ENCODE results near the gene BAD.
"Not testable (repeated sequence)": the region's sequence is repeated elsewhere in the genome, so short reads cannot be mapped to it uniquely, and the experiment has no call there.

BAD gene

GRCh38 chr11:64314805-64315561, 30.5 kb upstream of the BAD start:
- DNase-seq (ENCODE audit: low read depth in 2 of 2), result no peak

- no peak for DNase-seq (ENCODE audit: low read depth in 2 of 2)
These were observed 29.8 kb upstream of the BAD start for GRCh38 chr11:64314146-64314804.

GRCh38 chr11:64313491-64314145, 29.2 kb upstream of the BAD start:
- no peak for DNase-seq (ENCODE audit: low read depth in 2 of 2)

- no peak for DNase-seq (ENCODE audit: low read depth in 2 of 2)
These were observed 28.5 kb upstream of the BAD start for GRCh38 chr11:64312947-64313346.

GRCh38 chr11:64307795-64308194, 23.3 kb upstream of the BAD start:
- not testable (repeated sequence) for DNase-seq (ENCODE audit: low read depth in 2 of 2)

GRCh38 chr11:64306876-64307622, 22.6 kb upstream of the BAD start:
- DNase-seq (ENCODE audit: low read depth in 2 of 2), result no peak

GRCh38 chr11:64306563-64306875, 22.1 kb upstream of the BAD start:
- DNase-seq (ENCODE audit: low read depth in 2 of 2), result no peak

- DNase-seq (ENCODE audit: low read depth in 2 of 2), result no peak
These were observed 21.5 kb upstream of the BAD start for GRCh38 chr11:64305691-64306562.

- peak; percentile 91 to 93 for DNase-seq (ENCODE audit: low read depth in 2 of 2)
These were observed 20.7 kb upstream of the BAD start, which contains the start of gene ESRRA for GRCh38 chr11:64305075-64305690. Gene ESRRA (plus strand): TSS chr11:64305524. CDS start chr11:64307180, 1,656 bp downstream.

GRCh38 chr11:64304316-64305072, 20.0 kb upstream of the BAD start:
- peak; percentile 61 to 69 for DNase-seq (ENCODE audit: low read depth in 2 of 2)

GRCh38 chr11:64304032-64304315, 19.5 kb upstream of the BAD start:
- DNase-seq (ENCODE audit: low read depth in 2 of 2), result no peak

- DNase-seq (ENCODE audit: low read depth in 2 of 2), result no peak
These were observed 18.9 kb upstream of the BAD start for GRCh38 chr11:64303109-64304031.

- no peak for DNase-seq (ENCODE audit: low read depth in 2 of 2)
These were observed 15.6 kb upstream of the BAD start, which contains the start of gene CATSPERZ for GRCh38 chr11:64299847-64300648. Gene CATSPERZ (plus strand): TSS chr11:64300358. CDS start chr11:64300411, 53 bp downstream.

- DNase-seq (ENCODE audit: low read depth in 2 of 2), result no peak
These were observed 14.7 kb upstream of the BAD start for GRCh38 chr11:64298966-64299846.

GRCh38 chr11:64297699-64298358, 13.4 kb upstream of the BAD start:
- DNase-seq (ENCODE audit: low read depth in 2 of 2), result no peak

GRCh38 chr11:64296830-64297698, 12.6 kb upstream of the BAD start:
- DNase-seq (ENCODE audit: low read depth in 2 of 2), result no peak
